Measurements from ENCODE around the gene SH3D21. TPM values are rescaled to one million over a fixed set of nuclear protein-coding genes. Genes with fewer than 3 reads are reported as not detected.

Gene SH3D21
- total RNA-seq, 4 donors from 2014 or later: 10.7 to 25.1 (median 16.9) TPM

GRCh38 chr1:36304521-36304920 is 1.6 kb upstream of the SH3D21 start:
- H3K36me3 ChIP-seq: peaks cover 37 to 38% of the 10 kb centered on the region in 2 donors
- 81 to 87% methylated on average over 7 of the region's 7 CpGs for WGBS, 2 donors
- H3K27me3 ChIP-seq: no peaks in the 10 kb centered on the region

GRCh38 chr1:36304970-36305914 is 926 bp upstream of the SH3D21 start:
- H3K4me3 ChIP-seq (replicated peaks in 1 of 3): no peak overlapping the region

More at GRCh38 chr1:36304521-36304920, 1.6 kb upstream of the SH3D21 start:
- no peak for DNase-seq
- TF ChIP-seq CTCF (IDR thresholded peaks at IDR 0.05) (no peak), POLR2A (IDR thresholded peaks at IDR 0.05) (no peak)
- H3K9me3 ChIP-seq: no peaks in the 10 kb centered on the region
- intact Hi-C loops (cut with DNase I): no loop called here
- no peak overlapping the region for H3K4me3 ChIP-seq (replicated peaks in 1 of 3)
- peaks cover 15 to 31% of the 10 kb centered on the region in 2 donors for H3K4me1 ChIP-seq
- H3K27ac ChIP-seq: peak overlapping the region in 1 of 3 donors; percentile 93

GRCh38 chr1:36305915-36306209 is 306 bp upstream of the SH3D21 start:
- peak; percentile 75 to 81 for DNase-seq
- intact Hi-C loops (cut with DNase I): no loop called here
- Histone ChIP-seq H3K4me1 (peaks cover 15 to 21% of the 10 kb centered on the region in 2 donors), H3K36me3 (peaks cover 29 to 33% of the 10 kb centered on the region in 2 donors), H3K4me3 (replicated peaks in 1 of 3) (peak overlapping the region in 1 of 3 donors; percentile 79), H3K27me3 (no peaks in the 10 kb centered on the region), H3K27ac (peak overlapping the region; percentile 85 to 93 (median 93)), H3K9me3 (no peaks in the 10 kb centered on the region)
- TF ChIP-seq POLR2A (IDR thresholded peaks at IDR 0.05): no peak
- no peak for TF ChIP-seq CTCF (IDR thresholded peaks at IDR 0.05)
- 16 to 46% methylated on average over 3 to 7 of the region's 7 CpGs for WGBS, 2 donors

More at GRCh38 chr1:36304970-36305914, 926 bp upstream of the SH3D21 start:
- TF ChIP-seq POLR2A (IDR thresholded peaks at IDR 0.05) (no peak), CTCF (IDR thresholded peaks at IDR 0.05) (no peak)
- H3K36me3 ChIP-seq: peaks cover 36 to 38% of the 10 kb centered on the region in 2 donors
- intact Hi-C loops (cut with DNase I): no loop called here
- DNase-seq: no peak
- H3K4me1 ChIP-seq: peaks cover 15 to 23% of the 10 kb centered on the region in 2 donors
- H3K27ac ChIP-seq: peak overlapping the region; percentile 85 to 93 (median 93)
- 65 to 67% methylated on average over 8 to 10 of the region's 10 CpGs for WGBS, 2 donors
- H3K27me3 ChIP-seq: no peaks in the 10 kb centered on the region
- no peaks in the 10 kb centered on the region for H3K9me3 ChIP-seq

GRCh38 chr1:36306902-36307456 is 811 bp downstream of the SH3D21 start:
- H3K27me3 ChIP-seq: no peaks in the 10 kb centered on the region
- 3% methylated on average over 14 to 21 of the region's 46 CpGs for WGBS, 2 donors
- H3K36me3 ChIP-seq: peaks cover 18 to 22% of the 10 kb centered on the region in 2 donors
- intact Hi-C loops (cut with DNase I): no loop called here
- H3K4me1 ChIP-seq: peaks cover 15 to 21% of the 10 kb centered on the region in 2 donors
- TF ChIP-seq POLR2A (IDR thresholded peaks at IDR 0.05) (peak in 1 of 2 donors; percentile 74), CTCF (IDR thresholded peaks at IDR 0.05) (no peak)
- H3K27ac ChIP-seq: peak overlapping the region; percentile 85 to 93 (median 93)
- H3K9me3 ChIP-seq: no peaks in the 10 kb centered on the region
- peak overlapping the region; percentile 24 to 79 (median 57) for H3K4me3 ChIP-seq (replicated peaks in 1 of 3)
- peak; percentile 94 to 95 for DNase-seq

Data from thyroid gland (tissue), 4 donors.